Measurements from ENCODE around the gene SSUH2.

The SSUH2 gene

GRCh38 chr3:8578282-8578681 is 66.3 kb downstream of the SSUH2 start:
- no peak for DNase-seq

GRCh38 chr3:8576841-8577571 is 67.6 kb downstream of the SSUH2 start:
- DNase-seq, result no peak

- no peak for DNase-seq
Observed at GRCh38 chr3:8576436-8576835, 68.2 kb downstream of the SSUH2 start.

- no peak for DNase-seq
Observed at GRCh38 chr3:8575364-8576104, 69.1 kb downstream of the SSUH2 start.

- no peak for DNase-seq
Observed at GRCh38 chr3:8574670-8575322, 69.8 kb downstream of the SSUH2 start.

- no peak for DNase-seq
Observed at GRCh38 chr3:8574040-8574669, 70.4 kb downstream of the SSUH2 start.

GRCh38 chr3:8573342-8573926 is 71.2 kb downstream of the SSUH2 start:
- no peak for DNase-seq

GRCh38 chr3:8571256-8571655 is 73.3 kb downstream of the SSUH2 start:
- DNase-seq, result no peak
